Hepatocyte (in vitro differentiated cells): ENCODE data around the gene ARHGAP30.

Experiments used
- EZH2 ChIP-seq: fragments of 200-600 bp; sonication (generic); IDR thresholded peaks from 2 replicates; pipeline ENCODE4 v1.6.1; 2016; ENCODE audit warnings: antibody characterized with exemption, mild to moderate bottlenecking, borderline replicate concordance
- TF ChIP-seq, protein P1 (sequence below): fragments of 200-600 bp; sonication (generic); IDR thresholded peaks from 2 replicates; pipeline ENCODE4 v1.5.1; 2016; ENCODE audit warnings: antibody characterized with exemption, mild to moderate bottlenecking; ENCODE audit not compliant: poor library complexity

DNA sequence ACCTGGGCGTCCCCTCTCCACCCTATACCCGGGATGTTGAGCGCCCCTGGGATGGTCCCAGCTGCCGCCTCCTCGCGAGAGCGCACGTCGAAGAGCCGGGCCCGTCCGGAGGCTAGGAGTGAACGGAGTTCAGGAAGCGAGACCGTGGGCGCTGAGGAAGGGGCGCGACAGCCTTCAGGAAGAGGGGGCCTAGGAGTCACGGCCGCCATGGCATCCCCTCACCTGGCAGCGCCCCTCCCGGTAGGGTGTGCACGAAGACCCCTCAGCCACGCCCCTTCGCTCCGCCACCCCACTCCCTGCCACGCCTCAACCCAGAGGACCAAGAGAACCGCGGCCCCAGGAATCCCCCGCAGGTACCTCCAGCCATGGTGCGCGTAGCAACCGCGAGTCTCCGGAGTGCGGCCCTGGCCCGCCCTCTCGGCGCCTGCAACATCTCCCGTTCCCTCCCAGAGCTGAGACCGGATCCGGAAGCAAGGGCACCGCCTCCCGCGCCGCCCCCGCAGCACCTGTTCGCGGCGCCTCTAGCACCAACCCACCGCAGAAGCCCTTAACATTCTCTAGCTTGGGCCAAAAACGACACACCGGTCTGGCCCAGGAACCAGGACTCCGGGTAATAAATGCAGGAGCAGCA lies 31.1 kb downstream of the ARHGAP30 start, which contains the start of gene TSTD1:
- TF ChIP-seq, protein P1, sequence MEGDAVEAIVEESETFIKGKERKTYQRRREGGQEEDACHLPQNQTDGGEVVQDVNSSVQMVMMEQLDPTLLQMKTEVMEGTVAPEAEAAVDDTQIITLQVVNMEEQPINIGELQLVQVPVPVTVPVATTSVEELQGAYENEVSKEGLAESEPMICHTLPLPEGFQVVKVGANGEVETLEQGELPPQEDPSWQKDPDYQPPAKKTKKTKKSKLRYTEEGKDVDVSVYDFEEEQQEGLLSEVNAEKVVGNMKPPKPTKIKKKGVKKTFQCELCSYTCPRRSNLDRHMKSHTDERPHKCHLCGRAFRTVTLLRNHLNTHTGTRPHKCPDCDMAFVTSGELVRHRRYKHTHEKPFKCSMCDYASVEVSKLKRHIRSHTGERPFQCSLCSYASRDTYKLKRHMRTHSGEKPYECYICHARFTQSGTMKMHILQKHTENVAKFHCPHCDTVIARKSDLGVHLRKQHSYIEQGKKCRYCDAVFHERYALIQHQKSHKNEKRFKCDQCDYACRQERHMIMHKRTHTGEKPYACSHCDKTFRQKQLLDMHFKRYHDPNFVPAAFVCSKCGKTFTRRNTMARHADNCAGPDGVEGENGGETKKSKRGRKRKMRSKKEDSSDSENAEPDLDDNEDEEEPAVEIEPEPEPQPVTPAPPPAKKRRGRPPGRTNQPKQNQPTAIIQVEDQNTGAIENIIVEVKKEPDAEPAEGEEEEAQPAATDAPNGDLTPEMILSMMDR, result no peak
- TF ChIP-seq EZH2, result no peak
